WTC11 (cell line): ENCODE results near the gene ZNF503. TPM values are rescaled to one million over a fixed set of nuclear protein-coding genes. Genes with fewer than 3 reads are reported as not detected.

ENCODE experiments used
- ATAC-seq: fragments of 200-7000 bp; cut with Tn5 transposase; 2 replicates; pipeline ENCODE4 v1.10.0; 2021; ENCODE audit warnings: mild to moderate bottlenecking, moderate library complexity
- CTCF ChIA-PET: fragments of 300-600 bp; sonication (Branson Sonifier 250); formaldehyde crosslinking; loops from one replicate; lab custom pipeline; 2021; ENCODE audit warnings: antibody characterized with exemption; lab: Charles Lee
- POLR2A ChIA-PET: fragments of 350-600 bp; sonication (Branson Sonifier 250); formaldehyde crosslinking; loops from one replicate; lab custom pipeline; 2021; ENCODE audit warnings: antibody characterized with exemption; lab: Charles Lee
- DNase-seq: peaks from one replicate; pipeline ENCODE4 v3.0.0; 2021; ENCODE audit warnings: low spot score
- H3K27ac Mint-ChIP-seq: 2 replicates; pipeline ENCODE4 v1.8.0; 2021; ENCODE audit warnings: mixed read lengths
- H3K27me3 Mint-ChIP-seq: 2 replicates; pipeline ENCODE4 v1.8.0; 2021; ENCODE audit warnings: low read depth, mild to moderate bottlenecking, moderate library complexity, mixed read lengths
- H3K36me3 Mint-ChIP-seq: 2 replicates; pipeline ENCODE4 v1.8.0; 2021; ENCODE audit warnings: mixed read lengths
- H3K4me1 Mint-ChIP-seq: 2 replicates; pipeline ENCODE4 v1.8.0; 2022; ENCODE audit warnings: mixed read lengths
- H3K4me3 Mint-ChIP-seq: 2 replicates; pipeline ENCODE4 v1.8.0; 2021; ENCODE audit warnings: mild to moderate bottlenecking, moderate library complexity, mixed read lengths
- H3K9me3 Mint-ChIP-seq: 2 replicates; pipeline ENCODE4 v1.8.0; 2021; ENCODE audit warnings: mixed read lengths
- EMX1 ChIP-seq: fragments of 250-450 bp; sonication (Bioruptor Pico); IDR thresholded peaks from 2 replicates; pipeline ENCODE4 v1.8.0; 2021; ENCODE audit warnings: mild to moderate bottlenecking
- ESRRA ChIP-seq: sonication (generic); formaldehyde crosslinking; IDR thresholded peaks from 2 replicates; pipeline ENCODE4 v1.8.1; 2022; ENCODE audit warnings: mild to moderate bottlenecking, missing genetic modification reagents, borderline replicate concordance
- ETV6 ChIP-seq: sonication (generic); formaldehyde crosslinking; IDR thresholded peaks from 2 replicates; pipeline ENCODE4 v1.8.1; 2022; ENCODE audit warnings: mild to moderate bottlenecking, missing genetic modification reagents
- GRHL2 ChIP-seq: fragments of 250-450 bp; sonication (Bioruptor Pico); IDR thresholded peaks from 2 replicates; pipeline ENCODE4 v1.8.0; 2022; ENCODE audit warnings: mild to moderate bottlenecking, moderate library complexity; ENCODE audit not compliant: insufficient replicate concordance, severe bottlenecking
- GTF2I ChIP-seq: fragments of 250-450 bp; sonication (Bioruptor Pico); conservative IDR thresholded peaks from 2 replicates; pipeline ENCODE4 v1.4.0; 2021; ENCODE audit warnings: mild to moderate bottlenecking
- NFATC4 ChIP-seq: fragments of 250-450 bp; sonication (Bioruptor Pico); IDR thresholded peaks from 2 replicates; pipeline ENCODE4 v1.9.0; 2021; ENCODE audit warnings: mild to moderate bottlenecking
- NR1H2 ChIP-seq: sonication (generic); formaldehyde crosslinking; IDR thresholded peaks from 2 replicates; pipeline ENCODE4 v1.9.0; 2021; ENCODE audit warnings: mild to moderate bottlenecking, moderate library complexity, missing genetic modification reagents
- PRRX2 ChIP-seq: fragments of 250-450 bp; sonication (Bioruptor Pico); IDR thresholded peaks from 2 replicates; pipeline ENCODE4 v1.8.0; 2021; ENCODE audit warnings: mild to moderate bottlenecking
- SMAD3 ChIP-seq: sonication (generic); formaldehyde crosslinking; IDR thresholded peaks from 2 replicates; pipeline ENCODE4 v1.8.0; 2022; ENCODE audit warnings: missing genetic modification reagents, mild to moderate bottlenecking, borderline replicate concordance
- TEAD4 ChIP-seq: sonication (generic); formaldehyde crosslinking; IDR thresholded peaks from 2 replicates; pipeline ENCODE4 v1.8.0; 2022; ENCODE audit warnings: mild to moderate bottlenecking, missing genetic modification reagents
- ZBTB21 ChIP-seq: sonication (generic); formaldehyde crosslinking; IDR thresholded peaks from 2 replicates; pipeline ENCODE4 v1.8.1; 2023; ENCODE audit warnings: mild to moderate bottlenecking, missing genetic modification reagents, borderline replicate concordance
- ZNF138 ChIP-seq: sonication (generic); formaldehyde crosslinking; conservative IDR thresholded peaks from 2 replicates; pipeline ENCODE4 v1.8.1; 2022; ENCODE audit warnings: mild to moderate bottlenecking, moderate library complexity, missing genetic modification reagents
- ZNF317 ChIP-seq: sonication (generic); formaldehyde crosslinking; IDR thresholded peaks from 2 replicates; pipeline ENCODE4 v1.8.1; 2023; ENCODE audit warnings: low read depth, mild to moderate bottlenecking, moderate library complexity, missing genetic modification reagents, borderline replicate concordance
- total RNA-seq: library from RNA; stranded (reverse); gene quantifications from 3 replicates; pipeline ENCODE4 v1.2.3, GENCODE V29; 2021
- TF ChIP-seq, protein P1 (sequence below): sonication (generic); formaldehyde crosslinking; IDR thresholded peaks from 2 replicates; pipeline ENCODE4 v1.8.1; 2023; ENCODE audit warnings: mild to moderate bottlenecking, missing genetic modification reagents, borderline replicate concordance
- TF ChIP-seq, protein P2 (sequence below): sonication (generic); formaldehyde crosslinking; IDR thresholded peaks from 2 replicates; pipeline ENCODE4 v1.8.1; 2022; ENCODE audit warnings: missing genetic modification reagents, borderline replicate concordance
- TF ChIP-seq, protein P3 (sequence below): sonication (generic); formaldehyde crosslinking; IDR thresholded peaks from 2 replicates; pipeline ENCODE4 v1.8.1; 2023; ENCODE audit warnings: mild to moderate bottlenecking, missing genetic modification reagents, moderate library complexity
- TF ChIP-seq, protein P4 (sequence below): sonication (generic); formaldehyde crosslinking; IDR thresholded peaks from 2 replicates; pipeline ENCODE4 v1.8.1; 2023; ENCODE audit warnings: mild to moderate bottlenecking, missing genetic modification reagents, moderate library complexity
- TF ChIP-seq, protein P5 (sequence below): sonication (generic); formaldehyde crosslinking; IDR thresholded peaks from 2 replicates; pipeline ENCODE4 v1.8.0; 2023; ENCODE audit warnings: mild to moderate bottlenecking, missing genetic modification reagents
- TF ChIP-seq, protein P6 (sequence below): sonication (generic); formaldehyde crosslinking; IDR thresholded peaks from 2 replicates; pipeline ENCODE4 v1.8.1; 2022; ENCODE audit warnings: mild to moderate bottlenecking, moderate library complexity, missing genetic modification reagents
- TF ChIP-seq, protein P7 (sequence below): sonication (generic); formaldehyde crosslinking; IDR thresholded peaks from 2 replicates; pipeline ENCODE4 v1.8.1; 2023; ENCODE audit warnings: mild to moderate bottlenecking, moderate library complexity, missing genetic modification reagents
- TF ChIP-seq, protein P8 (sequence below): fragments of 250-450 bp; sonication (Bioruptor Pico); IDR thresholded peaks from 2 replicates; pipeline ENCODE4 v1.9.0; 2021; ENCODE audit warnings: moderate library complexity, mild to moderate bottlenecking, inconsistent platforms, borderline replicate concordance

Gene ZNF503
- total RNA-seq, 1 experiment from 2014 or later: 0.39 TPM

DNA sequence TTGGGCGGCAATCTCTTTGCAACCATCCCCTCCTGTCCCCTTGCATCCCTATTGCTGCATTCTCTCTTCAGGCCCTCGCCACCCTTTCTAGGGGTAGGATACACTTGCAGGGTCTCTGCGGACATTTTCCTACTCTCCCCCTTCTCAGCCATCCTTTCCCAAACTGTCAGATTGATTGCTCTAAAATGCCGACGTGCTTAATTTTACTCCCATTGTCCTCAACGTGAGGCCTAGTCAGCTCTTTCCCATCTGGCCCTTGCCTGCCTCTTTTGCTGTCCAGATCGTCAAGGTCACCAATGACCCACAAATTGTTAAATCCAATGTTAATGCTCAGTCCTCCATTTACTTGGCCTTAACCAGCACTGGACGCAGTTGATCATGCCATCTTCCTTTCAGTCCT, 17.1 kb upstream of the ZNF503 start:
- H3K27ac Mint-ChIP-seq: no peak overlapping the region
- no peaks in the 10 kb centered on the region for H3K36me3 Mint-ChIP-seq
- ATAC-seq (no peak), DNase-seq (no peak)
- CTCF ChIA-PET: no interaction called here
- H3K27me3 Mint-ChIP-seq: peaks cover 100% of the 10 kb centered on the region
- H3K4me3 Mint-ChIP-seq: no peak overlapping the region
- no peak for TF ChIP-seq ETV6 (CRISPR knock-in tag)
- TF ChIP-seq ESRRA (CRISPR knock-in tag): no peak
- TF ChIP-seq SMAD3 (CRISPR knock-in tag): no peak
- no peak for TF ChIP-seq ZBTB21 (CRISPR knock-in tag)
- no peak for TF ChIP-seq GRHL2 (CRISPR knock-in tag)
- TF ChIP-seq, protein P1, sequence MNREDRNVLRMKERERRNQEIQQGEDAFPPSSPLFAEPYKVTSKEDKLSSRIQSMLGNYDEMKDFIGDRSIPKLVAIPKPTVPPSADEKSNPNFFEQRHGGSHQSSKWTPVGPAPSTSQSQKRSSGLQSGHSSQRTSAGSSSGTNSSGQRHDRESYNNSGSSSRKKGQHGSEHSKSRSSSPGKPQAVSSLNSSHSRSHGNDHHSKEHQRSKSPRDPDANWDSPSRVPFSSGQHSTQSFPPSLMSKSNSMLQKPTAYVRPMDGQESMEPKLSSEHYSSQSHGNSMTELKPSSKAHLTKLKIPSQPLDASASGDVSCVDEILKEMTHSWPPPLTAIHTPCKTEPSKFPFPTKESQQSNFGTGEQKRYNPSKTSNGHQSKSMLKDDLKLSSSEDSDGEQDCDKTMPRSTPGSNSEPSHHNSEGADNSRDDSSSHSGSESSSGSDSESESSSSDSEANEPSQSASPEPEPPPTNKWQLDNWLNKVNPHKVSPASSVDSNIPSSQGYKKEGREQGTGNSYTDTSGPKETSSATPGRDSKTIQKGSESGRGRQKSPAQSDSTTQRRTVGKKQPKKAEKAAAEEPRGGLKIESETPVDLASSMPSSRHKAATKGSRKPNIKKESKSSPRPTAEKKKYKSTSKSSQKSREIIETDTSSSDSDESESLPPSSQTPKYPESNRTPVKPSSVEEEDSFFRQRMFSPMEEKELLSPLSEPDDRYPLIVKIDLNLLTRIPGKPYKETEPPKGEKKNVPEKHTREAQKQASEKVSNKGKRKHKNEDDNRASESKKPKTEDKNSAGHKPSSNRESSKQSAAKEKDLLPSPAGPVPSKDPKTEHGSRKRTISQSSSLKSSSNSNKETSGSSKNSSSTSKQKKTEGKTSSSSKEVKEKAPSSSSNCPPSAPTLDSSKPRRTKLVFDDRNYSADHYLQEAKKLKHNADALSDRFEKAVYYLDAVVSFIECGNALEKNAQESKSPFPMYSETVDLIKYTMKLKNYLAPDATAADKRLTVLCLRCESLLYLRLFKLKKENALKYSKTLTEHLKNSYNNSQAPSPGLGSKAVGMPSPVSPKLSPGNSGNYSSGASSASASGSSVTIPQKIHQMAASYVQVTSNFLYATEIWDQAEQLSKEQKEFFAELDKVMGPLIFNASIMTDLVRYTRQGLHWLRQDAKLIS (CRISPR knock-in tag): no peak
- no peak for TF ChIP-seq ZNF138 (CRISPR knock-in tag)
- TF ChIP-seq EMX1 (CRISPR knock-in tag): no peak
- TF ChIP-seq, protein P2, sequence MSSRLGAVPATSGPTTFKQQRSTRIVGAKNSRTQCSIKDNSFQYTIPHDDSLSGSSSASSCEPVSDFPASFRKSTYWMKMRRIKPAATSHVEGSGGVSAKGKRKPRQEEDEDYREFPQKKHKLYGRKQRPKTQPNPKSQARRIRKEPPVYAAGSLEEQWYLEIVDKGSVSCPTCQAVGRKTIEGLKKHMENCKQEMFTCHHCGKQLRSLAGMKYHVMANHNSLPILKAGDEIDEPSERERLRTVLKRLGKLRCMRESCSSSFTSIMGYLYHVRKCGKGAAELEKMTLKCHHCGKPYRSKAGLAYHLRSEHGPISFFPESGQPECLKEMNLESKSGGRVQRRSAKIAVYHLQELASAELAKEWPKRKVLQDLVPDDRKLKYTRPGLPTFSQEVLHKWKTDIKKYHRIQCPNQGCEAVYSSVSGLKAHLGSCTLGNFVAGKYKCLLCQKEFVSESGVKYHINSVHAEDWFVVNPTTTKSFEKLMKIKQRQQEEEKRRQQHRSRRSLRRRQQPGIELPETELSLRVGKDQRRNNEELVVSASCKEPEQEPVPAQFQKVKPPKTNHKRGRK: no peak
- TF ChIP-seq, protein P3, sequence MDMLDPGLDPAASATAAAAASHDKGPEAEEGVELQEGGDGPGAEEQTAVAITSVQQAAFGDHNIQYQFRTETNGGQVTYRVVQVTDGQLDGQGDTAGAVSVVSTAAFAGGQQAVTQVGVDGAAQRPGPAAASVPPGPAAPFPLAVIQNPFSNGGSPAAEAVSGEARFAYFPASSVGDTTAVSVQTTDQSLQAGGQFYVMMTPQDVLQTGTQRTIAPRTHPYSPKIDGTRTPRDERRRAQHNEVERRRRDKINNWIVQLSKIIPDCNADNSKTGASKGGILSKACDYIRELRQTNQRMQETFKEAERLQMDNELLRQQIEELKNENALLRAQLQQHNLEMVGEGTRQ (CRISPR knock-in tag): no peak
- TF ChIP-seq, protein P4, sequence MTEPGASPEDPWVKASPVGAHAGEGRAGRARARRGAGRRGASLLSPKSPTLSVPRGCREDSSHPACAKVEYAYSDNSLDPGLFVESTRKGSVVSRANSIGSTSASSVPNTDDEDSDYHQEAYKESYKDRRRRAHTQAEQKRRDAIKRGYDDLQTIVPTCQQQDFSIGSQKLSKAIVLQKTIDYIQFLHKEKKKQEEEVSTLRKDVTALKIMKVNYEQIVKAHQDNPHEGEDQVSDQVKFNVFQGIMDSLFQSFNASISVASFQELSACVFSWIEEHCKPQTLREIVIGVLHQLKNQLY (CRISPR knock-in tag): no peak
- TF ChIP-seq, protein P5, sequence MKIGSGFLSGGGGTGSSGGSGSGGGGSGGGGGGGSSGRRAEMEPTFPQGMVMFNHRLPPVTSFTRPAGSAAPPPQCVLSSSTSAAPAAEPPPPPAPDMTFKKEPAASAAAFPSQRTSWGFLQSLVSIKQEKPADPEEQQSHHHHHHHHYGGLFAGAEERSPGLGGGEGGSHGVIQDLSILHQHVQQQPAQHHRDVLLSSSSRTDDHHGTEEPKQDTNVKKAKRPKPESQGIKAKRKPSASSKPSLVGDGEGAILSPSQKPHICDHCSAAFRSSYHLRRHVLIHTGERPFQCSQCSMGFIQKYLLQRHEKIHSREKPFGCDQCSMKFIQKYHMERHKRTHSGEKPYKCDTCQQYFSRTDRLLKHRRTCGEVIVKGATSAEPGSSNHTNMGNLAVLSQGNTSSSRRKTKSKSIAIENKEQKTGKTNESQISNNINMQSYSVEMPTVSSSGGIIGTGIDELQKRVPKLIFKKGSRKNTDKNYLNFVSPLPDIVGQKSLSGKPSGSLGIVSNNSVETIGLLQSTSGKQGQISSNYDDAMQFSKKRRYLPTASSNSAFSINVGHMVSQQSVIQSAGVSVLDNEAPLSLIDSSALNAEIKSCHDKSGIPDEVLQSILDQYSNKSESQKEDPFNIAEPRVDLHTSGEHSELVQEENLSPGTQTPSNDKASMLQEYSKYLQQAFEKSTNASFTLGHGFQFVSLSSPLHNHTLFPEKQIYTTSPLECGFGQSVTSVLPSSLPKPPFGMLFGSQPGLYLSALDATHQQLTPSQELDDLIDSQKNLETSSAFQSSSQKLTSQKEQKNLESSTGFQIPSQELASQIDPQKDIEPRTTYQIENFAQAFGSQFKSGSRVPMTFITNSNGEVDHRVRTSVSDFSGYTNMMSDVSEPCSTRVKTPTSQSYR (CRISPR knock-in tag): no peak
- TF ChIP-seq, protein P6, sequence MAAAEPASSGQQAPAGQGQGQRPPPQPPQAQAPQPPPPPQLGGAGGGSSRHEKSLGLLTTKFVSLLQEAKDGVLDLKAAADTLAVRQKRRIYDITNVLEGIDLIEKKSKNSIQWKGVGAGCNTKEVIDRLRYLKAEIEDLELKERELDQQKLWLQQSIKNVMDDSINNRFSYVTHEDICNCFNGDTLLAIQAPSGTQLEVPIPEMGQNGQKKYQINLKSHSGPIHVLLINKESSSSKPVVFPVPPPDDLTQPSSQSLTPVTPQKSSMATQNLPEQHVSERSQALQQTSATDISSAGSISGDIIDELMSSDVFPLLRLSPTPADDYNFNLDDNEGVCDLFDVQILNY (CRISPR knock-in tag): no peak
- peaks cover 20% of the 10 kb centered on the region for H3K4me1 Mint-ChIP-seq
- peaks cover 5% of the 10 kb centered on the region; the same call in 1 of the 2 replicates for H3K9me3 Mint-ChIP-seq
- POLR2A ChIA-PET: interaction anchor here (0.5 kb wide), 1 partner anchor 132 kb away, joined by 3 read pairs; no protein-coding TSS in a partner anchor

DNA sequence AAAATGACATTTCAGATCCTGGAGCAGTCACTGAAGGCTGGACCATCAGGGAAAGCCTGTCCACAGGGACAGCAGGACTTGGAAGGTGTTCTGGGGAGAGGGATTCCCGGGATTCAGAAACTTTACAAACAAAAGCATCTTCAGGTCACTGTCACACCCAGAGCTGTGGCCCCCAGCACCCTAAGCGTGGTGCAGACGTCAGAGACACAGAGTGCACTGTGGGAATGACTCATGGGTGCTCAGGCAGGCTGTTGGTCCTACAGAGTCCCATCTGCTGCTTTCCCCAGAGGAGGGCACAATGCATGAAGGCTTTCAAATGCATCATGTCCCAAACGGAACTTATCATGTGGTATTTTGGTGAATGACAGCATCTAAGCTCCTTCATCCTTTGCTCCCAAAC, 16.7 kb upstream of the ZNF503 start:
- POLR2A ChIA-PET: no interaction called here
- peaks cover 20% of the 10 kb centered on the region for H3K4me1 Mint-ChIP-seq
- CTCF ChIA-PET: interaction anchor here (1.3 kb wide), 1 partner anchor 19 kb away, joined by 7 read pairs; no protein-coding TSS in a partner anchor
- H3K36me3 Mint-ChIP-seq: no peaks in the 10 kb centered on the region
- H3K9me3 Mint-ChIP-seq: peaks cover 4% of the 10 kb centered on the region; the same call in 1 of the 2 replicates
- no peak for DNase-seq
- H3K4me3 Mint-ChIP-seq: no peak overlapping the region
- no peak overlapping the region for H3K27ac Mint-ChIP-seq
- peaks cover 100% of the 10 kb centered on the region for H3K27me3 Mint-ChIP-seq
- ATAC-seq: no peak
- TF ChIP-seq ZNF138 (CRISPR knock-in tag): no peak
- no peak for TF ChIP-seq TEAD4
- TF ChIP-seq, protein P7, sequence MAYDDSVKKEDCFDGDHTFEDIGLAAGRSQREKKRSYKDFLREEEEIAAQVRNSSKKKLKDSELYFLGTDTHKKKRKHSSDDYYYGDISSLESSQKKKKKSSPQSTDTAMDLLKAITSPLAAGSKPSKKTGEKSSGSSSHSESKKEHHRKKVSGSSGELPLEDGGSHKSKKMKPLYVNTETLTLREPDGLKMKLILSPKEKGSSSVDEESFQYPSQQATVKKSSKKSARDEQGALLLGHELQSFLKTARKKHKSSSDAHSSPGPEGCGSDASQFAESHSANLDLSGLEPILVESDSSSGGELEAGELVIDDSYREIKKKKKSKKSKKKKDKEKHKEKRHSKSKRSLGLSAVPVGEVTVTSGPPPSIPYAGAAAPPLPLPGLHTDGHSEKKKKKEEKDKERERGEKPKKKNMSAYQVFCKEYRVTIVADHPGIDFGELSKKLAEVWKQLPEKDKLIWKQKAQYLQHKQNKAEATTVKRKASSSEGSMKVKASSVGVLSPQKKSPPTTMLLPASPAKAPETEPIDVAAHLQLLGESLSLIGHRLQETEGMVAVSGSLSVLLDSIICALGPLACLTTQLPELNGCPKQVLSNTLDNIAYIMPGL: no peak
- TF ChIP-seq ZNF317: no peak
- TF ChIP-seq GTF2I: no peak
- TF ChIP-seq, protein P8, sequence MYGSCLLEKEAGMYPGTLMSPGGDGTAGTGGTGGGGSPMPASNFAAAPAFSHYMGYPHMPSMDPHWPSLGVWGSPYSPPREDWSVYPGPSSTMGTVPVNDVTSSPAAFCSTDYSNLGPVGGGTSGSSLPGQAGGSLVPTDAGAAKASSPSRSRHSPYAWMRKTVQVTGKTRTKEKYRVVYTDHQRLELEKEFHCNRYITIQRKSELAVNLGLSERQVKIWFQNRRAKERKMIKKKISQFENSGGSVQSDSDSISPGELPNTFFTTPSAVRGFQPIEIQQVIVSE (CRISPR knock-in tag): no peak
- TF ChIP-seq PRRX2 (CRISPR knock-in tag): no peak
- TF ChIP-seq NFATC4 (CRISPR knock-in tag): no peak
- no peak for TF ChIP-seq GRHL2 (CRISPR knock-in tag)
- TF ChIP-seq NR1H2 (CRISPR knock-in tag): no peak
